ENCODE results near the gene WDR33. TPM values are rescaled to one million over a fixed set of nuclear protein-coding genes. Genes with fewer than 3 reads are reported as not detected.

Gene WDR33
- total RNA-seq, 1 donor from 2014 or later, result 99.7 TPM

DNA sequence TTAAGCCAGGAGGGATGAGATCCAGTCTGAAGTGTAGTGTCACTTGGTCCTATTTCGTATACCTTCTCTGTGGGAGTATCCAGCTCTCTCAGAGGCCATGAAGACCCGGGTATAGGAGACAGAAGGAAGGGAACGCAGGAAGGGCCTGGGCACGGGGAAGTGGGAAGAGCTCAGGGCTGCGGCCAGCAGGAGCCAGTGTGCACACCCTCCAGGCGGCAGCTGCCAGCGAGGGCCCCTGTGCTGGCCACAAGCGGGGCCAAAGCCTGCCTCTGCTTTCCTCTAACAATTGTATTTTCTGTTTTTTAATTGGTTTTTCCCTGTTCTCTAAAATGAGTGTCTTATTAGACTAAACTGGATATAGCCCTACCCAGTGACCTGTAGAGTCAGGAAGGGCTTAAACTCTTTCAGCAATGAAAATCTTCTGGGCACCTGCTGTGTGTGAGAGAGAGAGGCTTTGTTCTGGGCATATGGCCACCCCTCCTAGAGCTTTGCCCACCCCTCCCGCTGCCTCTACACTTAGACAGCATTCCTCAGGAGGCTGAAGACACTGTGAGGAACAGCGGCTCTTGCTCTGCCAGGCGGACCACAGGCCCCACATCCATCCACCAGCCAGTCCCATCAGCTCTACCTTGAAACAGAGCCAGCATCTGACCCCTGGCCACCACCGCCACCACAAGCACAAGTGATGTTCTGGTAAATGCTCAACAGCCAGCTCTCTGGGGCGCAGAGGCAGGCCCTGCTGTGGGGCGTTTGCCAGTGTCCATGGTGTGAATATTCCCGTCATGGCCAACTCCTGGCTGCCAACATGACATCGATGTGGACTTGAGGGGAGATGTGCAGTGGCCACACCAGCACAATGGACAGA lies 155.5 kb downstream of the WDR33 start:
- DNase-seq, result no peak

- no peak for DNase-seq
Measured at GRCh38 chr2:127654838-127655175, 156.2 kb downstream of the WDR33 start.

- no peak for DNase-seq
Measured at GRCh38 chr2:127654084-127654837, 156.7 kb downstream of the WDR33 start.

DNA sequence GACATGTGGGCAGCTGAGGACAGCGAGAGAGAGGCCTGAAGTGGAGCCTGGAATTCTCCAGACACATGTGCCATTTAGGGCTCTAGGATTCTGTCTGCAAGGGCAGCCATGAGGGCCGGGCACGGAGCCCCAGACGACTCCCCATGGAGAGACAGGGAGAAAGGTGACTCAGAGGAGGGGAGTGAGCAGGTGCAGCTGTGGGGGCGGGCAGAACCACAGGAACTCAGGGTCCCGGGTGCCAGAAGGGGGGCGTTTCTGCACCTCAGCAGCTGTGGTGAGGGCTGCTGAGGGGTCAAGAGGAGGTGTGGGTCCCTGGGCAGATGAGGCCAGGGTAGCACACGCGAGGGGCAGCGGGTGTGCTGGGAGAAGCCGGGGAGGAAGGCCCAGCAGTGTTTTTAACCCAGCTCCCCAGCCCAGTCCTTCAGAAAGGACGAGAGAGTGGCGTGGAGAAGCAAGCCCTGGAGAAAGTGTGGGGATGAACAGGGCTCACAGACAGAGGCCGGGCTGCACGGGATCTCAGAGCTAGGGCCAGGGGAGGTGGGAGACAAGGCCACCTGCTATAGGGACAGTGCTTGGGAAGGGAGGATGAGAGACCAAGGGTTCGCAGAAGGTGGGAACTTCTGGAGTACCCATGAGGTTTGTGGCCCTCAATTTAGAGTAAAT lies 157.4 kb downstream of the WDR33 start:
- no peak for DNase-seq

DNA sequence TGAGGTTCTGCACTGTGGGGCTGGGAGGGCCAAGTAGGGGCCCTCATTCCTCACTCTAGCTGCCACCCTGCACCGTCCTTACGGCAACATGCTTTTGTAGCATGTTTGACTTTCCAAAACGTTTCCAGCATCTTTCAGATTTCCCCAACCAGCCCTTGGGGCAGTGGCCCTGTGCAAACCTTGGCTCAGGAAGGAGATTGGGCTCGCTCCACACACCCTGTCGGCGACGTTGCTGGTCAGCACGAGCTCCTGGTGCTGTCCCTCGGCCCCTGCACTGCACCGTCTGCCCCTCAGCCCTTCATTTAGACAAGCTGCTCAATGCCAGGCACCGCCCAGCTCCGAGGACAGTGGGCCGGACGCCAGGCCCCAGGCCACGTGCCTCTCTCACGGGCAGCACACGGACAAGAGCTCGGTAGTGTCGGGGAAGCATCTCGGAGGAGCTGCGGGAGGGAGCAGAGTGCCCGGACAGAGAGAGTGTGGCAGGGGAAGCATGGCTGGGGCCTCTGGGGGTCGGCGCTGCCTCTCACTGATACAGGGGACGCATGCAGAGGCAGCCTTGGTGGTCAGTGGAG lies 158.1 kb downstream of the WDR33 start:
- DNase-seq, result no peak

GRCh38 chr2:127651971-127652550 lies 158.9 kb downstream of the WDR33 start:
- DNase-seq, result peak; percentile 48

DNA sequence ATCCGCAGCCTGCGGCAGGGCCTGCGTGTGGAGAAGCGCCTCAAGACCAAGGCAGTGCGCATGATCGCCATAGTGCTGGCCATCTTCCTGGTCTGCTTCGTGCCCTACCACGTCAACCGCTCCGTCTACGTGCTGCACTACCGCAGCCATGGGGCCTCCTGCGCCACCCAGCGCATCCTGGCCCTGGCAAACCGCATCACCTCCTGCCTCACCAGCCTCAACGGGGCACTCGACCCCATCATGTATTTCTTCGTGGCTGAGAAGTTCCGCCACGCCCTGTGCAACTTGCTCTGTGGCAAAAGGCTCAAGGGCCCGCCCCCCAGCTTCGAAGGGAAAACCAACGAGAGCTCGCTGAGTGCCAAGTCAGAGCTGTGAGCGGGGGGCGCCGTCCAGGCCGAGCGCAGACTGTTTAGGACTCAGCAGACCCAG lies 159.6 kb downstream of the WDR33 start:
- no peak for DNase-seq

Small RNA genes lying within 50 kb of the gene (small RNA-seq; reads per million reads assigned to genes)
- not detected for gene RF00017
- gene RF00019, result not detected
- not detected for gene RNU6-395P
- 0.67 reads per million, percentile 61 among the genes with 10 or more reads in this experiment for gene RNY4P7

Other genes with a start within 250 kb of the WDR33 start
- 6.1 TPM for gene GPR17, start 165.0 kb downstream of the WDR33 start, total RNA-seq
- gene LIMS2, start 135.6 kb downstream of the WDR33 start, total RNA-seq, result 1.2 TPM
- 11.7 TPM for gene SFT2D3, start 109.7 kb downstream of the WDR33 start, total RNA-seq
- 43.0 TPM for gene POLR2D, start 47.0 kb upstream of the WDR33 start, total RNA-seq
- gene AMMECR1L, start 74.8 kb upstream of the WDR33 start, total RNA-seq, result 13.6 TPM
- 5.9 TPM for gene SAP130, start 216.9 kb upstream of the WDR33 start, total RNA-seq